WTC11 (cell line): ENCODE data around the gene TMEM108.

Experiments used
- CTCF ChIP-seq: fragments of 200-600 bp; IDR thresholded peaks from 2 replicates; pipeline ENCODE4 v1.8.0; 2022; ENCODE audit warnings: antibody characterized with exemption
- TF ChIP-seq, protein P1 (sequence below): sonication (generic); formaldehyde crosslinking; IDR thresholded peaks from 2 replicates; pipeline ENCODE4 v1.8.1; 2023; ENCODE audit warnings: mild to moderate bottlenecking, missing genetic modification reagents

DNA sequence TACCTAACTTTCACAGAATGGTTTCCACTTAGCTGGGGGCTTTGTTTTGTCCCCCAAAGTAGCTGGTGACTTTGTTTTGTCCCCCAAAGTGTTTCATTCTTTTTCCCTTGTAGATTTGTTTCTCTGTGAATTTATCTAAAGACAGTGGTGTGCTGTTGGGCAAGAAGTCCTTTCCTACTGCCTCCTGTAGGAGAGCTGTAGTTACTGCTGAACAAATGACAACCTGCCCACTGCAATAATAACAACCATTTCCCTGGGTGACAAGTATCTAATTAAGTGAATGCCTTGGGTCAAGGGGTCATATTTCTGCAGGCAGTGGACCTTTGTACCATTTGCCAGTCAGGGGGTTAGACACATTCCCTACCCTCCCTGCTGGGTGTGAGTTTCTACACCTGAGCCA, 236.3 kb downstream of the TMEM108 start:
- TF ChIP-seq, protein P1, sequence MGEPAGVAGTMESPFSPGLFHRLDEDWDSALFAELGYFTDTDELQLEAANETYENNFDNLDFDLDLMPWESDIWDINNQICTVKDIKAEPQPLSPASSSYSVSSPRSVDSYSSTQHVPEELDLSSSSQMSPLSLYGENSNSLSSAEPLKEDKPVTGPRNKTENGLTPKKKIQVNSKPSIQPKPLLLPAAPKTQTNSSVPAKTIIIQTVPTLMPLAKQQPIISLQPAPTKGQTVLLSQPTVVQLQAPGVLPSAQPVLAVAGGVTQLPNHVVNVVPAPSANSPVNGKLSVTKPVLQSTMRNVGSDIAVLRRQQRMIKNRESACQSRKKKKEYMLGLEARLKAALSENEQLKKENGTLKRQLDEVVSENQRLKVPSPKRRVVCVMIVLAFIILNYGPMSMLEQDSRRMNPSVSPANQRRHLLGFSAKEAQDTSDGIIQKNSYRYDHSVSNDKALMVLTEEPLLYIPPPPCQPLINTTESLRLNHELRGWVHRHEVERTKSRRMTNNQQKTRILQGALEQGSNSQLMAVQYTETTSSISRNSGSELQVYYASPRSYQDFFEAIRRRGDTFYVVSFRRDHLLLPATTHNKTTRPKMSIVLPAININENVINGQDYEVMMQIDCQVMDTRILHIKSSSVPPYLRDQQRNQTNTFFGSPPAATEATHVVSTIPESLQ (CRISPR knock-in tag): no peak
- TF ChIP-seq CTCF: no peak
